ENCODE data around the gene FOXP1.

- TF ChIP-seq CTCF (IDR thresholded peaks at IDR 0.05) (no peak), POLR2A (IDR thresholded peaks at IDR 0.05) (no peak)
Measured at GRCh38 chr3:71328926-71329325, 254.6 kb downstream of the FOXP1 start.
